GM18499 (cell line): ENCODE measurements around the gene PAGE3.

Experiments used
- ATAC-seq: cut with Tn5 transposase; IDR thresholded peaks from one replicate; pipeline ENCODE4 v1.9.1; 2021; ENCODE audit warnings: moderate number of reproducible peaks; ENCODE audit not compliant: insufficient read depth, unreplicated experiment

Gene PAGE3, protein sequence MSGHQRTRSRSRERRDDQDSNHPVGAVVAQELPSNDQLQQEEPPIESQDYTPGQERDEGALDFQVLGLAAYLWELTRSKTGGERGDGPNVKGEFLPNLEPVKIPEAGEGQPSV

DNA sequence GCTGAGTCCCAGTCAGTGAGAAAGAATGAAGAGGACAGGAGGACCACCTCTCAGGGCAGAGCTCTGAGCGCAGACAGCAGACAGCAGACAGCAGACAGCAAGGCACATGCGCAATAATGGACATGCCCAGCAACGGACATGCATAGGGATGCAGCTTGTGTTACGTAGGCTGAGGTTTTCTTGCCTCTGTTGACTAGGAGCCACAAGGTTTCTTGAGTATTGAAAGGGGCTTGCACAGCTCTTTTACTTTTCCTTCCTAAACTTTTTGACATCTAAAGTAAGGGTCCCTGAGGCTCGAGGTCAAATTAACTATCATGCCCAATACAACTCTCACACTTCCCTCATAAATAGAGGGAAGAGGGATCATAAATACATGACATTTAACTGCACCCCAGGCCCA is at the start of gene PAGE3:
Gene PAGE3, minus strand, starts transcription at position 101 of the 400 bp plus-strand sequence. CDS start 1,013 bp downstream, outside the sequence.
- no peak for ATAC-seq

DNA sequence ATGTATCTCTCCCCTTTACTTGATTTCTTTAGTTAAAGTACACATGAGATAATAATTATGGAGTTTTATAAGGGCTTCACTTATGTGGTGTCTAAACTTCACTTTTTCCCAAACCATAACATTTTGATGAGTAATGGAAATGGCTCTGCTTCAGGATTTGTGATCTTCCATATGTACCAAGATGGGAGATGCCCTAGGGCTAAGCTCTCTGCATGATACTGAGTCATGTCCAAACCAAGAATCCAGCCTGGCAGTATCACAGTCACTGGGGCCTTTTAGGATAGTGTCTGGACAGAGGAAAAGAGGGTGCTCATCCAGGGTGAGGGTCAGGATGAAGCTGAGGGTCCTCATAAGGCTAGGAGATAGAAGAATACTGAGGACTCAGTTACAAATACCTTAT is 47.9 kb upstream of the PAGE3 start:
- no peak for ATAC-seq

DNA sequence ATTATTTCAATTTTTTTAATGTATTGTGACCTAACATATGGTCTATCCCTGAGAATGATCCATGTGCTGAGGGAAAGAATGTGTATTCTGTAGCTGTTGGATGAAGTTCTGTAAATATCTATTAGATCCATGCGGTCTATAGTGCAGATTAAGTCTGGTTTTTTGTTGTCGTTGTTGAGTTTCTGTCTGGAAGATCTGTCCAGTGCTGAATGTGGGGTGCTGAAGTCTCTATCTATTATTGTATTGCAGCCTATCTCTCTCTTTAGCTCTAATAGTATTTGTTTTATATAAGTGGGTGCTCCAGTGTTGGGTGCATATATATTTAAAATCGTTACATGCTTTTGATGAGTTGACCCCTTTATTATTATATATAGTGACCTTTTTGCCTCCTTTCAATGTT is 26.2 kb upstream of the PAGE3 start:
- ATAC-seq, result no peak

DNA sequence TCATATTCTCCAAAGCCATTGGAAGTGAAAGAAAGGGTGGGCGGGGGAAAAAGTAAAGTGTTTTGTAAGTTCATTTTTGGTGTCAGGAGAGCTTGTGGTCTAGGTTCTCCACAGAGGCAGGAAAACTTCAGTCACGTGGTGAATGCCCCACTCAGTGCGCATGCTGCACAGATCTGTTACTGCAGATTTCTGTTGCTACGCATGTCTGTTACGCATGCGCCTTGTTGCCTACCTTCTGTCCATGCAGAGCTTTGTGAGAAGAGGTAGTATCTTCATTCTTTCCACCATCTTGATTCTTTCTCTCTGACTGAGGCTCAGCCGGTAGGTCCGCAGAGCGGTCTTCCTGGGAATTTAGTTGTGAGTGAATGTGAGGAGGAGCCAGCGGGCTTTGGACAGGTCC is 15.1 kb upstream of the PAGE3 start:
- no peak for ATAC-seq

DNA sequence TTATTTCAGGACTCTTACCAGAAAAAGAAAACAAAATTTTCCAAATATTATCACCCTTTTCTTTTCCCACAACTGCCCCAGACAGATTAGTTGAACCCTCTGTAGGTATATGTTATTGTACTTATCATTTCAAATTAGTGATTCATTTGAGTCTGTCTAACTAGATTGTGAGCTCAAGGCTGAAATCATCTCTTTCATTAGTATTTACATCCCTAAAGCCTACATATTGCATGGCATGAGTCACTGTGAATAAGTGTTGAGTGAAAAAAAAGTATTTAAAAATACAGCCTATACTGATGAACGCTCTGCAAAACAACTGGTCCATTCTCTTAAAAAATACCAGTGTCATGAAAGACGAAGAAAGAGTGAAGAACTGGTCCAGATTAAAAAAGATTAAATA is 3.9 kb downstream of the PAGE3 start:
- no peak for ATAC-seq

DNA sequence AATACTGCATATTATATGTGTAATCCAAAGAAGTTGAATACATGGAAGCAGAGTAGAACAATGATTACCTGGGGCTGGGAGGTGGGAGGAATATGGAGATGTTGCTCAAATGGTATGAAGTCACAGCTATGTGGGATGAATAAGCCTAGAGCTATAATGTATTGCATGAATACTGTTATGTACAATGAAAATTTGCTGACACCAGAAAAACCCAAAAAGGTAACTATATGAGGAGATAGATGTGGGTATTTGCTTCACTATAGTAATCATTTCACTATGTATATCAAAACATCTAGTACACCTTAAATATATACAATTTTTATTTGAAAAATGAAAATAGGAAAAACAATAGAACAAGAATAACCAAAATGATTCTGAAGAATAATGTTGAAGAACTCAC is 11.2 kb downstream of the PAGE3 start:
- no peak for ATAC-seq

DNA sequence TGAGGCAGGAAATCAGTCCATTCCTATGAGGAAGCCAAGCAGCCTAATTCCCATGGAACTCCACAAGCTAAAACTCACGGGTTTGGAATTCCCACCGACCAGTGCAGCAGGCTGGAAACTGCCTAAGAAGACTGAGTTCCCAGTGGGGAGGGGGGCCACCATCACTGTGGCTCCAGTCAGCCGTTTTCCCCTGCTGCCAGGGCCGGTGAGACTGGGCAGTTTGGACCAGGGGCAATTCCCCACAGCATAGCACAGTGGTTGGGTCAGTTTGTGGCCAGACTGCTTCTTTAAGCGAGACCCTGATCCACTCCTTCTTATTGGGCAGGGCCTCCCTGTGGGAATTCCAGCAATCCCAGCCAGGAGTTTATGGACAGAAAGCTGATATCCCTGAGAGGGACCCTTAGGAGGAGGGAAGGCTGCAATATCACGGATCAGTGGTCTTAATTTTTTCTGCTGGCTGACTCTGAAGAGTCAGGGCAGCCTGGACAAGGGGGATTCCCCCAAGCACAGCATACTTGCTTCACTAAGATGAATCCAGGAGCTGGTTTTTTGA is 23.9 kb downstream of the PAGE3 start:
- no peak for ATAC-seq

DNA sequence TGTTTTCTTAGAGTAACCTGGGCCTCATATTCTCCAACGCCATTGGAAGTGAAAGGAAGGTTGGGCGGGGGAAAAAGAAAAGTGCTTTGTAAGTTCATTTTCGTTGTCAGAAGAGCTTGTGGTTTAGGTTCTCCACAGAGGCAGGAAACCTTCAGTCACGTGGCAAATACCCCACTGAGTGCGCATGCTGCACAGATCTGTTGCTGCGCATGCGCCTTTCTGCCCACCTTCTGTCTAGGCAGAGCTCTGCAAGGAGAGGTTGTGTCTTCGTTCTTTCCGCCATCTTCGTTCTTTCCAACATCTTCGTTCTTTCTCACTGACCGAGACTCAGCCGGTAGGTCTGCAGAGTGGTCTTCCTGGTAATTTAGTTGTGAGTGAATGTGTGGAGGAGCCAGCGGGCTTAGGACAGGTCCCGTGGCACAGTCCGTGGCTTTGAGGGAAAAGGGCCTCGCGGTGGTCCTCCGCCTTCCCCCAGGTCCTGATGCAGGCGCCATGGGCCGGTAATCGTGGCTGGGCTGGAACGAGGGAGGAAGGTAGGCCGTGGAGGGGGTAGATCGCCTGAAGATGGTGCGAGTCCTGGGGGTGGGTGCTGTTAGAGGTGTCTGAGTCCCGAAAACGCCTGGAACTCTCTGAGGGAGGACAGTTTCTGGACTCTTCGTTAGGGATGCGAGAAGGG is 44.5 kb downstream of the PAGE3 start, which contains the start of gene PAGE5:
Gene PAGE5, plus strand, starts transcription at position 228 of the 676 bp plus-strand sequence. CDS start 1,037 bp downstream, outside the sequence.
- no peak for ATAC-seq

DNA sequence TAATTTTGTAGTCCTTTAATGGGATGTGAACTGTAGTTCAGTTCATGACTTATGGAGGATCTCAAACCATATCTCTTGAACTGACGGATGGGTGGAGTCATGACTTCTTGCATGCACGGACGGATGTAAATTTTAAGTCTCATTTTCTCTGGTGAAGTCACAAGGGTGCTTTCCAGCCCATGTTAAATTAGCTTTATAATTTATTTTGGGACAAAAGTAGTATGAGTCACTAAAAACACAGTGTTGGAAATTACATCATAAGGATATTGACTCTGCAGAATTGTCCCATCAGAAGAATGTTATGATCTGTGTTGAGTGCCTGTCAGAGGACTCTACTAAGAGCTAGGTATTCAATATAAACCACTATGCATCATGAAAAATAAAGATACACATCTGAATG is 51.3 kb downstream of the PAGE3 start:
- no peak for ATAC-seq

DNA sequence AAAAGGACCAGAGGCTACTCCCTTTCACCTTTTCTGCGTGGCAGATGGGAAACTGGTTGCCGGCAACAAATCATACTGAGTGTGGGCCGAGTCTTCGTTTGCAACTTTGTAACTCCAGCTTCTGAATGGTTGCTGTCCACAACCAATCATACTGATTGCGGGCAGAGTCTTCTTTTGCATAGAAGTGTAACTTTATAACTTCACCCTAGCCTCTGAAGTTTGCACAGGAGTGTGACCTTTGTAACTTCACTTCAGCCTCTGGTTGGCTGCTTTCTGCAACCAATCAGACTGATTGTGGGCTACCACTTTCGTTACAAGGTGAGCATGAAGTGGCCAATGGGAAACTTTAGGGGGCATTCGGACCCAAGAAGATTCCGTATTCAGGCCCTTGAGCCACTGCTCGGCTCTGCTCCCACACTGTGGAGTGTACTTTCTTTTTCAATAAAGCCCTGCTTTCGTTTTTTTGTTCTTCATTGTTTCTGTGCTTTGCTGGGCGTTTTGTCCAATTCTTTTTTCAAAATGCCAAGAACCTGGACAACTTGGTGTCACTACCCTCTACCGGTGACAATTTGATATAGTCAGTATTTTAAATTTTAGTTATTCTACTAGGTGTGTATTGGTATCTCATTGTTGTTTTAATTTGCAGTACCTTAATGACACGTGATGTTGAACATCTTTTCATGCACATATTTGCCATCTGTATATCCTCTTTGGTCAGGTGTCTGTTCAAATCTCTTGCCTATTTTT is 53.6 kb downstream of the PAGE3 start:
- ATAC-seq, result no peak
